ENCODE measurements around the gene ZNF543. TPM values are rescaled to one million over a fixed set of nuclear protein-coding genes. Genes with fewer than 3 reads are reported as not detected.
"Not testable (repeated sequence)": the region's sequence is repeated elsewhere in the genome, so short reads cannot be mapped to it uniquely, and the experiment has no call there.

Gene ZNF543
- total and polyA plus RNA-seq, 9 donors = 4.4 to 13.8 (median 5.8) TPM

- H3K4me3 ChIP-seq (ENCODE audit: low read length); H3K27ac ChIP-seq (ENCODE audit: low read length); H3K27me3 ChIP-seq (ENCODE audit: control insufficient read depth, insufficient read depth, low read length); H3K4me1 ChIP-seq (ENCODE audit: control insufficient read depth, insufficient read depth, low read length); DNase-seq: not testable (repeated sequence)
- H3K9me3 ChIP-seq (replicated peaks; ENCODE audit: control insufficient read depth, low read depth, low read length) = peaks cover 15% of the 10 kb centered on the region
- H3K36me3 ChIP-seq (ENCODE audit: control insufficient read depth, insufficient read depth, low read length) = peaks cover 47% of the 10 kb centered on the region
- WGBS (ENCODE audit: insufficient coverage) = 80% methylated on average over 1 of the region's 2 CpGs
These were observed 54.4 kb downstream of the ZNF543 start for GRCh38 chr19:57374647-57375046.

- Histone ChIP-seq H3K27ac (ENCODE audit: low read length) (no peak overlapping the region), H3K4me3 (ENCODE audit: low read length) (no peak overlapping the region), H3K9me3 (replicated peaks; ENCODE audit: control insufficient read depth, low read depth, low read length) (peaks cover 15% of the 10 kb centered on the region), H3K4me1 (ENCODE audit: control insufficient read depth, insufficient read depth, low read length) (no peaks in the 10 kb centered on the region), H3K36me3 (ENCODE audit: control insufficient read depth, insufficient read depth, low read length) (peaks cover 45% of the 10 kb centered on the region), H3K27me3 (ENCODE audit: control insufficient read depth, insufficient read depth, low read length) (no peaks in the 10 kb centered on the region)
- DNase-seq = no peak
- 87% methylated on average over 3 of the region's 6 CpGs for WGBS (ENCODE audit: insufficient coverage)
These were observed 55.9 kb downstream of the ZNF543 start for GRCh38 chr19:57376151-57376550.

GRCh38 chr19:57377498-57378146 is 57.4 kb downstream of the ZNF543 start:
- DNase-seq = no peak
- H3K36me3 ChIP-seq (ENCODE audit: control insufficient read depth, insufficient read depth, low read length) = peaks cover 31% of the 10 kb centered on the region
- H3K4me3 ChIP-seq (ENCODE audit: low read length) = no peak overlapping the region
- no peaks in the 10 kb centered on the region for H3K4me1 ChIP-seq (ENCODE audit: control insufficient read depth, insufficient read depth, low read length)
- H3K9me3 ChIP-seq (replicated peaks; ENCODE audit: control insufficient read depth, low read depth, low read length) = peaks cover 15% of the 10 kb centered on the region
- WGBS (ENCODE audit: insufficient coverage) = no CpG with 5 or more reads among the region's 3 CpGs
- H3K27ac ChIP-seq (ENCODE audit: low read length) = no peak overlapping the region
- no peaks in the 10 kb centered on the region for H3K27me3 ChIP-seq (ENCODE audit: control insufficient read depth, insufficient read depth, low read length)

Other genes starting within 250 kb of the ZNF543 start
- gene USP29, start 200.5 kb upstream of the ZNF543 start, total RNA-seq = not detected
- gene USP29, start 200.5 kb upstream of the ZNF543 start, polyA plus RNA-seq (ENCODE audit: insufficient read depth in 1 of 8, insufficient read length in 8 of 8, low replicate concordance in 1 of 8) = not detected
- gene ZIM3, start 175.3 kb upstream of the ZNF543 start, total RNA-seq = not detected
- gene ZIM3, start 175.3 kb upstream of the ZNF543 start, polyA plus RNA-seq (ENCODE audit: insufficient read depth in 1 of 8, insufficient read length in 8 of 8, low replicate concordance in 1 of 8) = not detected
- not detected for gene DUXA, start 153.0 kb upstream of the ZNF543 start, total RNA-seq
- not detected for gene DUXA, start 153.0 kb upstream of the ZNF543 start, polyA plus RNA-seq (ENCODE audit: insufficient read depth in 1 of 8, insufficient read length in 8 of 8, low replicate concordance in 1 of 8)
- gene ZNF264, start 129.0 kb upstream of the ZNF543 start, total RNA-seq = 36.2 TPM
- 10 to 100 TPM in 6 of 8 donors, 1 to 10 TPM in 2; 7.9 to 13.1 (median 10.3) TPM for gene ZNF264, start 129.0 kb upstream of the ZNF543 start, polyA plus RNA-seq (ENCODE audit: insufficient read depth in 1 of 8, insufficient read length in 8 of 8, low replicate concordance in 1 of 8)
- 1.0 TPM for gene AURKC, start 89.4 kb upstream of the ZNF543 start, total RNA-seq
- 1 to 10 TPM in 5 of 8 donors, under 1 TPM in 3; 0.53 to 2.3 (median 1.2) TPM for gene AURKC, start 89.4 kb upstream of the ZNF543 start, polyA plus RNA-seq (ENCODE audit: insufficient read depth in 1 of 8, insufficient read length in 8 of 8, low replicate concordance in 1 of 8)
- 23.3 TPM for gene ZNF805, start 79.8 kb upstream of the ZNF543 start, total RNA-seq
- 1 to 10 TPM; 2.8 to 5.7 (median 4.5) TPM for gene ZNF805, start 79.8 kb upstream of the ZNF543 start, polyA plus RNA-seq (ENCODE audit: insufficient read depth in 1 of 8, insufficient read length in 8 of 8, low replicate concordance in 1 of 8)
- gene ZNF460, start 40.0 kb upstream of the ZNF543 start, total RNA-seq = 56.8 TPM
- 1 to 10 TPM; 1.2 to 4.2 (median 2.9) TPM for gene ZNF460, start 40.0 kb upstream of the ZNF543 start, polyA plus RNA-seq (ENCODE audit: insufficient read depth in 1 of 8, insufficient read length in 8 of 8, low replicate concordance in 1 of 8)
- 11.4 TPM for gene ZNF304, start 30.8 kb downstream of the ZNF543 start, total RNA-seq
- gene ZNF304, start 30.8 kb downstream of the ZNF543 start, polyA plus RNA-seq (ENCODE audit: insufficient read depth in 1 of 8, insufficient read length in 8 of 8, low replicate concordance in 1 of 8) = 10 to 100 TPM in 1 of 8 donors, 1 to 10 TPM in 7; 8.3 to 10.6 (median 9.0) TPM
- gene TRAPPC2B, start 43.1 kb downstream of the ZNF543 start, total RNA-seq = 20.7 TPM
- 10 to 100 TPM; 11.8 to 16.6 (median 13.6) TPM for gene TRAPPC2B, start 43.1 kb downstream of the ZNF543 start, polyA plus RNA-seq (ENCODE audit: insufficient read depth in 1 of 8, insufficient read length in 8 of 8, low replicate concordance in 1 of 8)
- gene ZNF547, start 43.1 kb downstream of the ZNF543 start, total RNA-seq = 4.7 TPM
- gene ZNF547, start 43.1 kb downstream of the ZNF543 start, polyA plus RNA-seq (ENCODE audit: insufficient read depth in 1 of 8, insufficient read length in 8 of 8, low replicate concordance in 1 of 8) = 1 to 10 TPM; 2.4 to 4.7 (median 3.4) TPM
- 19.6 TPM for gene ZNF548, start 69.4 kb downstream of the ZNF543 start, total RNA-seq
- 10 to 100 TPM; 11.8 to 18.6 (median 14.3) TPM for gene ZNF548, start 69.4 kb downstream of the ZNF543 start, polyA plus RNA-seq (ENCODE audit: insufficient read depth in 1 of 8, insufficient read length in 8 of 8, low replicate concordance in 1 of 8)
- 12.5 TPM for gene ZNF17, start 90.7 kb downstream of the ZNF543 start, total RNA-seq
- gene ZNF17, start 90.7 kb downstream of the ZNF543 start, polyA plus RNA-seq (ENCODE audit: insufficient read depth in 1 of 8, insufficient read length in 8 of 8, low replicate concordance in 1 of 8) = 1 to 10 TPM; 5.6 to 8.5 (median 6.6) TPM
- 11.3 TPM for gene ZNF749, start 114.9 kb downstream of the ZNF543 start, total RNA-seq
- 1 to 10 TPM; 3.8 to 8.0 (median 6.0) TPM for gene ZNF749, start 114.9 kb downstream of the ZNF543 start, polyA plus RNA-seq (ENCODE audit: insufficient read depth in 1 of 8, insufficient read length in 8 of 8, low replicate concordance in 1 of 8)
- gene VN1R1, start 136.7 kb downstream of the ZNF543 start, total RNA-seq = 1.5 TPM
- gene VN1R1, start 136.7 kb downstream of the ZNF543 start, polyA plus RNA-seq (ENCODE audit: insufficient read depth in 1 of 8, insufficient read length in 8 of 8, low replicate concordance in 1 of 8) = 1 to 10 TPM in 7 of 8 donors, under 1 TPM in 1; 0.97 to 2.4 (median 1.2) TPM
- gene ZNF772, start 157.1 kb downstream of the ZNF543 start, total RNA-seq = 21.7 TPM
- gene ZNF772, start 157.1 kb downstream of the ZNF543 start, polyA plus RNA-seq (ENCODE audit: insufficient read depth in 1 of 8, insufficient read length in 8 of 8, low replicate concordance in 1 of 8) = 10 to 100 TPM in 1 of 8 donors, 1 to 10 TPM in 7; 5.7 to 10.1 (median 8.4) TPM
- gene ZNF419, start 167.3 kb downstream of the ZNF543 start, total RNA-seq = 11.3 TPM
- gene ZNF419, start 167.3 kb downstream of the ZNF543 start, polyA plus RNA-seq (ENCODE audit: insufficient read depth in 1 of 8, insufficient read length in 8 of 8, low replicate concordance in 1 of 8) = 10 to 100 TPM in 2 of 8 donors, 1 to 10 TPM in 6; 7.8 to 10.9 (median 9.2) TPM
- gene ZNF773, start 179.5 kb downstream of the ZNF543 start, total RNA-seq = 11.8 TPM
- gene ZNF773, start 179.5 kb downstream of the ZNF543 start, polyA plus RNA-seq (ENCODE audit: insufficient read depth in 1 of 8, insufficient read length in 8 of 8, low replicate concordance in 1 of 8) = 1 to 10 TPM; 5.5 to 8.7 (median 7.0) TPM
- gene ZNF549, start 206.9 kb downstream of the ZNF543 start, total RNA-seq = 7.4 TPM
- gene ZNF549, start 206.9 kb downstream of the ZNF543 start, polyA plus RNA-seq (ENCODE audit: insufficient read depth in 1 of 8, insufficient read length in 8 of 8, low replicate concordance in 1 of 8) = 1 to 10 TPM; 5.6 to 8.6 (median 6.5) TPM
- 11.6 TPM for gene ZNF550, start 239.4 kb downstream of the ZNF543 start, total RNA-seq
- gene ZNF550, start 239.4 kb downstream of the ZNF543 start, polyA plus RNA-seq (ENCODE audit: insufficient read depth in 1 of 8, insufficient read length in 8 of 8, low replicate concordance in 1 of 8) = 10 to 100 TPM in 6 of 8 donors, 1 to 10 TPM in 2; 8.2 to 13.9 (median 10.7) TPM

All from muscle of leg (tissue), 11 donors.